Measurements from ENCODE around the gene METTL9. TPM values are rescaled to one million over a fixed set of nuclear protein-coding genes. Genes with fewer than 3 reads are reported as not detected.

METTL9 gene
- total and polyA plus RNA-seq, 9 of the 15 experiments (the other 6 are each of a cell fraction or from before 2014, with no cell fraction given): 12.2 to 107 (median 79.1) TPM

- TF ChIP-seq, protein P1, sequence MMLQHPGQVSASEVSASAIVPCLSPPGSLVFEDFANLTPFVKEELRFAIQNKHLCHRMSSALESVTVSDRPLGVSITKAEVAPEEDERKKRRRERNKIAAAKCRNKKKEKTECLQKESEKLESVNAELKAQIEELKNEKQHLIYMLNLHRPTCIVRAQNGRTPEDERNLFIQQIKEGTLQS (IDR thresholded peaks at IDR 0.05): no peak
- TF ChIP-seq, protein P1 (CRISPR knock-in tag; conservative IDR thresholded peaks at IDR 0.05): no peak
- no peak for TF ChIP-seq TFAM (CRISPR knock-in tag; conservative IDR thresholded peaks at IDR 0.05)
Observed at GRCh38 chr16:21651515-21651914, 52.1 kb downstream of the METTL9 start (continued).

- no peak for TF ChIP-seq PHF21A (IDR thresholded peaks at IDR 0.05; ENCODE audit: borderline replicate concordance, low read depth)
- TF ChIP-seq JUND (IDR thresholded peaks at IDR 0.05; ENCODE audit: borderline replicate concordance, low read depth, low read length): no peak
- TF ChIP-seq JUND (tag; IDR thresholded peaks at IDR 0.05; ENCODE audit: borderline replicate concordance, low read depth, low read length): no peak
- TF ChIP-seq ZNF175 (CRISPR knock-in tag; IDR thresholded peaks at IDR 0.05; ENCODE audit: low read depth): no peak
- TF ChIP-seq SP2 (IDR thresholded peaks at IDR 0.05; ENCODE audit: extremely low read depth, low read depth, low read length, poor library complexity, severe bottlenecking): no peak
- no peak for TF ChIP-seq BCL6 (CRISPR knock-in tag; IDR thresholded peaks at IDR 0.05)
- no peak for TF ChIP-seq RBM15 (IDR thresholded peaks at IDR 0.05; ENCODE audit: insufficient read depth, low read length)
- TF ChIP-seq JUN (IDR thresholded peaks at IDR 0.05; ENCODE audit: borderline replicate concordance, low read depth, low read length): no peak
- no peak for TF ChIP-seq JUN (CRISPR knock-in tag; IDR thresholded peaks at IDR 0.05; ENCODE audit: borderline replicate concordance)
- no peak for TF ChIP-seq SETDB1 (IDR thresholded peaks at IDR 0.05; ENCODE audit: low read length)
- TF ChIP-seq ZNF140 (CRISPR knock-in tag; IDR thresholded peaks at IDR 0.05): no peak
- TF ChIP-seq ZNF644 (tag; IDR thresholded peaks at IDR 0.05; ENCODE audit: low read depth): no peak
- TF ChIP-seq ZBED1 (IDR thresholded peaks at IDR 0.05): no peak
- no peak for TF ChIP-seq HIVEP1 (CRISPR knock-in tag; IDR thresholded peaks at IDR 0.05)
- no peak for TF ChIP-seq NFXL1 (CRISPR knock-in tag; IDR thresholded peaks at IDR 0.05)
- no peak for TF ChIP-seq PYGO2 (tag; IDR thresholded peaks at IDR 0.05)
- no peak for TF ChIP-seq ZNF24 (IDR thresholded peaks at IDR 0.05)
- no peak for TF ChIP-seq NFE2L1 (tag; IDR thresholded peaks at IDR 0.05; ENCODE audit: borderline replicate concordance, low read depth)
- H3K79me2 ChIP-seq (ENCODE audit: control insufficient read depth, insufficient read depth, low read length): no peaks in the 10 kb centered on the region
- H4K20me1 ChIP-seq (replicated peaks; ENCODE audit: control insufficient read depth, insufficient read depth, low read length): no peaks in the 10 kb centered on the region
- no peaks in the 10 kb centered on the region for H3K9me1 ChIP-seq (ENCODE audit: control insufficient read depth, insufficient read depth, low read length)
- no peaks in the 10 kb centered on the region for H3K27me3 ChIP-seq (ENCODE audit: control insufficient read depth in 2 of 2, insufficient read depth in 2 of 2, low read length in 2 of 2)
- no peaks in the 10 kb centered on the region for H3K4me1 ChIP-seq (replicated peaks in 1 of 2; ENCODE audit: control insufficient read depth in 2 of 2, insufficient read depth in 2 of 2, low read length in 2 of 2)
- FAIRE-seq (no peak), ATAC-seq (no peak), DNase-seq (ENCODE audit: extremely low read depth in 1 of 4, low spot score in 3 of 4) (no peak)
- H3K36me3 ChIP-seq (ENCODE audit: control insufficient read depth, insufficient read depth, low read length): peaks cover 19% of the 10 kb centered on the region; the same call in 2 of the 3 replicates
- no peak within 1 kb of the TSS for H3K4me2 ChIP-seq (ENCODE audit: insufficient read depth, low read length)
- H2AFZ ChIP-seq (ENCODE audit: low read depth, low read length): no peak within 1 kb of the TSS
- ChIA-PET CTCF (ENCODE audit: low intra/inter-chr PET ratio) (no interaction called here), POLR2A (interaction anchor here (0.6 kb wide), 1 partner anchor 55 kb away, joined by 3 read pairs; no protein-coding TSS in a partner anchor)
- WGBS (ENCODE audit: insufficient coverage, low coverage, missing lambda C conversion rate): 92% methylated on average over 6 of the region's 6 CpGs
- H3K27ac ChIP-seq (ENCODE audit: extremely low read depth, low read depth, low read length): no peak within 1 kb of the TSS
- H3K4me3 ChIP-seq: no peak within 1 kb of the TSS
- H3K9me3 ChIP-seq (replicated peaks; ENCODE audit: control insufficient read depth, insufficient read depth, low read depth, low read length): no peaks in the 10 kb centered on the region
- intact Hi-C loops (cut with micrococcal nuclease) (no loop called here), in situ Hi-C loops (cut with MboI) (no loop called here)
- no peak within 1 kb of the TSS for H3K9ac ChIP-seq (ENCODE audit: insufficient read depth in 1 of 2, low read depth in 2 of 2, low read length in 2 of 2)
- no TSS peak for BruUV-seq (replicated peaks)
Observed at GRCh38 chr16:21652453-21652852, 53.1 kb downstream of the METTL9 start, which contains the start of gene IGSF6. IGSF6 (minus strand) TSS chr16:21652608; CDS start chr16:21652598, 10 bp downstream.

Measured in K562 (cell line).